MM.1S (cell line): ENCODE data around the gene GNB1.

ENCODE experiments used
- DNase-seq: peaks from one replicate; pipeline ENCODE4 v3.0.0-alpha.2; 2015
- H2AFZ ChIP-seq: fragments of 300-600 bp; sonication (generic); 2 replicates; pipeline ENCODE4 v1.6.0; 2016; ENCODE audit warnings: antibody characterized with exemption, low read length
- H3F3A ChIP-seq: fragments of 300-600 bp; sonication (generic); 2 replicates; pipeline ENCODE4 v1.6.1; 2016; ENCODE audit warnings: mild to moderate bottlenecking, antibody characterized with exemption, low read length, moderate library complexity, mixed read lengths; ENCODE audit not compliant: insufficient read depth
- H3K27ac ChIP-seq: fragments of 300-600 bp; sonication (generic); 2 replicates; pipeline ENCODE4 v1.5.1; 2016; ENCODE audit warnings: mild to moderate bottlenecking, low read length
- H3K27me3 ChIP-seq: fragments of 300-600 bp; sonication (generic); replicated peaks from 2 replicates; pipeline ENCODE4 v1.6.0; 2016; ENCODE audit warnings: low read length; ENCODE audit not compliant: insufficient read depth
- H3K36me3 ChIP-seq: fragments of 300-600 bp; sonication (generic); replicated peaks from 2 replicates; pipeline ENCODE4 v1.6.1; 2016; ENCODE audit warnings: mild to moderate bottlenecking, low read length, mixed read lengths; ENCODE audit not compliant: insufficient read depth
- H3K4me1 ChIP-seq: fragments of 300-600 bp; sonication (generic); 2 replicates; pipeline ENCODE4 v1.6.1; 2016; ENCODE audit warnings: low read length, mixed read lengths
- H3K4me2 ChIP-seq: fragments of 300-600 bp; sonication (generic); 2 replicates; pipeline ENCODE4 v1.6.0; 2016; ENCODE audit warnings: low read depth, low read length
- H3K4me3 ChIP-seq: fragments of 300-600 bp; sonication (generic); 2 replicates; pipeline ENCODE4 v1.5.1; 2016; ENCODE audit warnings: low read length, mixed read lengths
- H3K79me2 ChIP-seq: fragments of 300-600 bp; sonication (generic); 2 replicates; pipeline ENCODE4 v1.6.1; 2016; ENCODE audit warnings: mixed run types, low read length, mixed read lengths
- H3K9ac ChIP-seq: fragments of 300-600 bp; sonication (generic); 2 replicates; pipeline ENCODE4 v1.6.1; 2016; ENCODE audit warnings: low read length, mixed read lengths
- H3K9me2 ChIP-seq: fragments of 300-600 bp; sonication (generic); replicated peaks from 2 replicates; pipeline ENCODE4 v1.6.1; 2016; ENCODE audit warnings: mild to moderate bottlenecking, low read length, mixed read lengths; ENCODE audit not compliant: insufficient read depth
- H3K9me3 ChIP-seq: fragments of 300-600 bp; sonication (generic); replicated peaks from 2 replicates; pipeline ENCODE4 v1.6.1; 2016; ENCODE audit warnings: mild to moderate bottlenecking, low read length, mixed read lengths; ENCODE audit not compliant: insufficient read depth
- H4K20me1 ChIP-seq: fragments of 300-600 bp; sonication (generic); 2 replicates; pipeline ENCODE4 v1.6.1; 2016; ENCODE audit warnings: mild to moderate bottlenecking, low read length, moderate library complexity, mixed read lengths; ENCODE audit not compliant: insufficient read depth
- EZH2 ChIP-seq: fragments of 300-600 bp; sonication (generic); optimal IDR thresholded peaks from 2 replicates; pipeline ENCODE3; 2017; ENCODE audit warnings: low read depth, mild to moderate bottlenecking, antibody characterized with exemption, low read length, mixed read lengths
- EZH2phosphoT487 ChIP-seq: fragments of 300-600 bp; sonication (generic); IDR thresholded peaks from 2 replicates; pipeline ENCODE4 v1.6.1; 2018; ENCODE audit warnings: antibody characterized with exemption, low read length
- TF ChIP-seq, protein P1 (sequence below): fragments of 300-600 bp; sonication (generic); IDR thresholded peaks from 2 replicates; pipeline ENCODE4 v1.5.1; 2016; ENCODE audit warnings: antibody characterized with exemption, low read length, mixed read lengths

Gene GNB1

GRCh38 chr1:1903224-1903623 lies 12.3 kb upstream of the GNB1 start:
- Histone ChIP-seq H3F3A (peaks cover 15% of the 10 kb centered on the region; the same call in 1 of the 2 replicates), H3K79me2 (peaks cover 4% of the 10 kb centered on the region), H3K9me2 (no peaks in the 10 kb centered on the region), H2AFZ (no peak overlapping the region), H3K4me2 (no peak overlapping the region), H3K36me3 (no peaks in the 10 kb centered on the region), H3K27me3 (no peaks in the 10 kb centered on the region), H3K27ac (no peak overlapping the region), H3K9me3 (no peaks in the 10 kb centered on the region), H3K4me1 (peaks cover 24% of the 10 kb centered on the region), H3K4me3 (no peak overlapping the region), H3K9ac (no peak overlapping the region), H4K20me1 (no peaks in the 10 kb centered on the region)
- DNase-seq, result no peak
- TF ChIP-seq EZH2phosphoT487 (no peak), EZH2 (no peak)
- TF ChIP-seq, protein P1, sequence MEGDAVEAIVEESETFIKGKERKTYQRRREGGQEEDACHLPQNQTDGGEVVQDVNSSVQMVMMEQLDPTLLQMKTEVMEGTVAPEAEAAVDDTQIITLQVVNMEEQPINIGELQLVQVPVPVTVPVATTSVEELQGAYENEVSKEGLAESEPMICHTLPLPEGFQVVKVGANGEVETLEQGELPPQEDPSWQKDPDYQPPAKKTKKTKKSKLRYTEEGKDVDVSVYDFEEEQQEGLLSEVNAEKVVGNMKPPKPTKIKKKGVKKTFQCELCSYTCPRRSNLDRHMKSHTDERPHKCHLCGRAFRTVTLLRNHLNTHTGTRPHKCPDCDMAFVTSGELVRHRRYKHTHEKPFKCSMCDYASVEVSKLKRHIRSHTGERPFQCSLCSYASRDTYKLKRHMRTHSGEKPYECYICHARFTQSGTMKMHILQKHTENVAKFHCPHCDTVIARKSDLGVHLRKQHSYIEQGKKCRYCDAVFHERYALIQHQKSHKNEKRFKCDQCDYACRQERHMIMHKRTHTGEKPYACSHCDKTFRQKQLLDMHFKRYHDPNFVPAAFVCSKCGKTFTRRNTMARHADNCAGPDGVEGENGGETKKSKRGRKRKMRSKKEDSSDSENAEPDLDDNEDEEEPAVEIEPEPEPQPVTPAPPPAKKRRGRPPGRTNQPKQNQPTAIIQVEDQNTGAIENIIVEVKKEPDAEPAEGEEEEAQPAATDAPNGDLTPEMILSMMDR, result no peak

DNA sequence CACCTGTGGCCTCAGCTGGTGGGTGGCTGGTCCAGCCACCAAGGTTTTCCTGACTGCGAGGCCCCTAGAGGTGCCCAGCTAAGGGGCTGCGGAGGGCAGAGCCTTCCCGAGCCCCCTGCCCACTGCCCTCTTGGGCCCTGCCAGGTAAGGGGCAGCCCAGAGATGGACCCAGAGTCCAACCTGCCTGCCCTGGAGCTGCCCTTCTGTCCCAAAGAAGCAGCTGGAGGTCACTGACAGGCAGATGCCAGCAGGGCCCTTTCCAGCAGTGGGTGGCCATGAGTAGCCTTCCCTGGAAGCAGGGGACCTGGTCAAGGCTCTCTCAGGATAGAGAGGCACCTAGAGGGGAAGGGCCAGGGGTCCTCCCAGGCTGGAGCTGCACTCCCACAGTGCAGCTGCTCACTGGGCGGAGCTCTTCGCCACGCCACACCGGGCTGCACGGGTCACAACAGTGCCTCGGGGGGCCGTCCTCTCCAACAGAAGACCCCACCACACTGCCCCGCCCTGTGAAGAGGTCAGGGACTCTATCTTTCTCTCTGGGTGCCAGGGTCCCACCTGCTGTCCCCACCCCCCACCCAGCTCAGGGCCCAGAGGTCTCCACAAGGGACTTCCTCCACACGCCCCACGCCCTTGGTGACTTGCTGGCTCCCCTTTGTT lies 10.9 kb upstream of the GNB1 start:
- no peaks in the 10 kb centered on the region for H4K20me1 ChIP-seq
- no peak overlapping the region for H3K27ac ChIP-seq
- H3K9me3 ChIP-seq, result no peaks in the 10 kb centered on the region
- peaks cover 16% of the 10 kb centered on the region for H3F3A ChIP-seq
- no peak overlapping the region for H3K4me2 ChIP-seq
- no peak overlapping the region for H3K9ac ChIP-seq
- peaks cover 20% of the 10 kb centered on the region for H3K4me1 ChIP-seq
- H3K36me3 ChIP-seq, result no peaks in the 10 kb centered on the region
- no peak for TF ChIP-seq EZH2phosphoT487
- no peak for TF ChIP-seq EZH2
- TF ChIP-seq, protein P1, result no peak
- DNase-seq, result no peak
- H2AFZ ChIP-seq, result no peak overlapping the region
- H3K4me3 ChIP-seq, result no peak overlapping the region
- no peaks in the 10 kb centered on the region for H3K9me2 ChIP-seq
- H3K79me2 ChIP-seq, result no peaks in the 10 kb centered on the region
- H3K27me3 ChIP-seq, result no peaks in the 10 kb centered on the region

DNA sequence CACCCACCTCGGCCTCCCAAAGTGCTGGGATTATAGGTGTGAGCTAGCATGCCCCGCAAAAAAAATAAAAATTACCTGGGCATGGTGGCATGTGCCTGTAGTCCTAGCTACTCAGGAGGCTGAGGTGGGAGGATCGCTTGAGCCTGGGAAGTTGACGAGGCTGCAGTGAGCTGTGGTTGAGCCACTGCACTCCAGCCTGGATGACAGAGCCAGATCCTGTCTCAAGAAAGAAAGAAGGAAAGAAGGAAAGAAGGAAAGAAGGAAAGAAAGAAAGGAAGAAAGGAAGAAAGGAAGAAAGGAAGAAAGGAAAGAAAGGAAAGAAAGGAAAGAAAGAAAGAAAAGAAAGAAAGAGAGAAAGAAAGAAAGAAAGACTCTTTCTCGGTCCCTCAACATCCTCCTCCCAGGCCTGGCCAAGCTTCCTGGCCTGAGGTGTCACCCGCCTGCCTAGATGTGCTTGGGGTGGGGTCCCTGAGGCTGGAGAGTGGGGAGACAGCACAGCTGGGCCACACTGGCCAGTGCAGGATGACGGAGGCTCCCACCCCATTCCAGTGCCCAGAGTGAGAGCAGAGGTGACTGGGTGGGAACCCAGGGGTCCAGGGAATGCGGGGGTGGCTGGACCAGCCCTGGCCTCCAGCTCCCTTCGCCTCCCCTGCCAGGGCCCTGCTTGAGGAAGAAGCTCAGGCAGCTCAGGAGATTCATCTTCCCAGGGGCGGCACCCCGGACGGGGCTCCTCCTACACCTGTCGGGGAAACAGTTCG lies 10.2 kb upstream of the GNB1 start:
- Histone ChIP-seq H3K4me1 (peaks cover 13% of the 10 kb centered on the region), H3K36me3 (no peaks in the 10 kb centered on the region), H3K9me3 (no peaks in the 10 kb centered on the region), H3K79me2 (no peaks in the 10 kb centered on the region), H3K27me3 (no peaks in the 10 kb centered on the region), H3K9ac (no peak overlapping the region), H3K4me2 (no peak overlapping the region), H3K4me3 (no peak overlapping the region), H2AFZ (no peak overlapping the region), H3K9me2 (no peaks in the 10 kb centered on the region), H3K27ac (no peak overlapping the region), H4K20me1 (no peaks in the 10 kb centered on the region), H3F3A (peaks cover 13% of the 10 kb centered on the region)
- TF ChIP-seq, protein P1, result no peak
- TF ChIP-seq EZH2phosphoT487, result no peak
- no peak for TF ChIP-seq EZH2
- DNase-seq, result no peak
